Colonic mucosa (tissue), 4 donors: ENCODE results near the gene OR4X1. TPM values are rescaled to one million over a fixed set of nuclear protein-coding genes. Genes with fewer than 3 reads are reported as not detected.

Source experiments
- DNase-seq: peaks from one replicate; pipeline ENCODE4 v3.0.0-alpha.2; 2020
- H3K27ac ChIP-seq: fragments of 200-600 bp; one replicate; pipeline ENCODE4 v1.8.0; 2021
- H3K27me3 ChIP-seq: fragments of 200-600 bp; one replicate; pipeline ENCODE4 v1.8.0; 2021
- H3K36me3 ChIP-seq: fragments of 200-600 bp; one replicate; pipeline ENCODE4 v1.8.0; 2021
- H3K4me1 ChIP-seq: fragments of 200-600 bp; one replicate; pipeline ENCODE4 v1.8.0; 2021; ENCODE audit warnings: mild to moderate bottlenecking
- H3K4me3 ChIP-seq: fragments of 200-600 bp; one replicate; pipeline ENCODE4 v1.8.0; 2021
- H3K9ac ChIP-seq, 2 donors: one replicate each; pipeline ENCODE4 v1.7.0; 2013; ENCODE audit warnings: control low read depth in 2 of 2, low read depth in 2 of 2, low read length in 2 of 2
- H3K9me3 ChIP-seq: fragments of 200-600 bp; one replicate; pipeline ENCODE4 v1.8.0; 2021
- CTCF ChIP-seq: fragments of 200-600 bp; IDR thresholded peaks from one replicate; pipeline ENCODE4 v1.8.0; 2022; ENCODE audit warnings: antibody characterized with exemption, mild to moderate bottlenecking
- intact Hi-C: fragments of 100-400 bp; cut with DNase I; formaldehyde crosslinking; loops from one replicate; pipeline ENCODE4 v1.14.1; 2022
- total RNA-seq, 2 donors: library from RNA; stranded (reverse); fragmentation: NEBNext Ultra II Directional in 1 of 2; extraction: Animal tissue kit (Norgen Biotek cat#: 25700) in 1 of 2; gene quantifications; one replicate each; pipeline ENCODE4 v1.2.1, GENCODE V29; 2021
- donor health status: healthy.
- donor health status: DM: no; HTN: no; CAD: no.
- donor health status: DM: no; HTN: no; CAD: no.

Gene OR4X1
- total RNA-seq, 2 donors from 2014 or later: not detected

GRCh38 chr11:48244804-48245203 lies 18.9 kb upstream of the OR4X1 start, which contains the start of gene OR4X2:
Gene OR4X2 (plus strand): TSS chr11:48245104. CDS start chr11:48245104, 0 bp downstream.
- no peaks in the 10 kb centered on the region for H3K27me3 ChIP-seq
- no peaks in the 10 kb centered on the region for H3K36me3 ChIP-seq
- intact Hi-C loops: no loop called here
- no peaks in the 10 kb centered on the region for H3K9me3 ChIP-seq
- H3K4me3 ChIP-seq: no peak within 1 kb of the TSS
- H3K9ac ChIP-seq: no peak within 1 kb of the TSS
- no peak within 1 kb of the TSS for H3K27ac ChIP-seq
- no peak for DNase-seq
- no peaks in the 10 kb centered on the region for H3K4me1 ChIP-seq
- TF ChIP-seq CTCF: no peak

- Histone ChIP-seq H3K9me3 (no peaks in the 10 kb centered on the region), H3K27ac (no peak overlapping the region), H3K27me3 (no peaks in the 10 kb centered on the region), H3K4me3 (no peak overlapping the region), H3K4me1 (no peaks in the 10 kb centered on the region), H3K36me3 (no peaks in the 10 kb centered on the region), H3K9ac (no peak overlapping the region)
- no peak for DNase-seq
- no peak for TF ChIP-seq CTCF
- intact Hi-C loops: no loop called here
Observed at GRCh38 chr11:48248902-48249301, 14.8 kb upstream of the OR4X1 start.

GRCh38 chr11:48261600-48261999 lies 2.1 kb upstream of the OR4X1 start:
- no peak for DNase-seq
- H3K36me3 ChIP-seq: no peaks in the 10 kb centered on the region
- intact Hi-C loops: no loop called here
- H3K27me3 ChIP-seq: no peaks in the 10 kb centered on the region
- no peak overlapping the region for H3K4me3 ChIP-seq
- H3K4me1 ChIP-seq: no peaks in the 10 kb centered on the region
- H3K9me3 ChIP-seq: no peaks in the 10 kb centered on the region
- no peak for TF ChIP-seq CTCF
- H3K27ac ChIP-seq: no peak overlapping the region
- no peak overlapping the region for H3K9ac ChIP-seq

GRCh38 chr11:48270621-48271020 lies 7.0 kb downstream of the OR4X1 start:
- Histone ChIP-seq H3K36me3 (no peaks in the 10 kb centered on the region), H3K9me3 (no peaks in the 10 kb centered on the region), H3K27me3 (no peaks in the 10 kb centered on the region), H3K27ac (no peak overlapping the region), H3K9ac (no peak overlapping the region), H3K4me3 (no peak overlapping the region), H3K4me1 (no peaks in the 10 kb centered on the region)
- no peak for DNase-seq
- TF ChIP-seq CTCF: no peak
- intact Hi-C loops: no loop called here

GRCh38 chr11:48272606-48273005 lies 8.9 kb downstream of the OR4X1 start:
- no peak for TF ChIP-seq CTCF
- Histone ChIP-seq H3K27me3 (no peaks in the 10 kb centered on the region), H3K36me3 (no peaks in the 10 kb centered on the region), H3K9ac (no peak overlapping the region), H3K4me3 (no peak overlapping the region), H3K27ac (no peak overlapping the region), H3K9me3 (no peaks in the 10 kb centered on the region), H3K4me1 (no peaks in the 10 kb centered on the region)
- intact Hi-C loops: no loop called here
- DNase-seq: no peak

- Histone ChIP-seq H3K9ac (no peak within 1 kb of the TSS), H3K4me3 (no peak within 1 kb of the TSS), H3K27me3 (no peaks in the 10 kb centered on the region), H3K4me1 (no peaks in the 10 kb centered on the region), H3K36me3 (no peaks in the 10 kb centered on the region), H3K9me3 (no peaks in the 10 kb centered on the region), H3K27ac (no peak within 1 kb of the TSS)
- TF ChIP-seq CTCF: no peak
- intact Hi-C loops: no loop called here
- DNase-seq: no peak
Observed at GRCh38 chr11:48305923-48306322, 42.3 kb downstream of the OR4X1 start, which contains the start of gene OR4S1. Gene OR4S1 (plus strand): TSS chr11:48306223. CDS start chr11:48306223, 0 bp downstream.
